IPS-18c (cell line): ENCODE data around the gene OSBPL7.

Source experiments
- H3K4me3 ChIP-seq: 2 replicates; pipeline ENCODE4 v1.7.0; 2013; ENCODE audit warnings: low read depth, mild to moderate bottlenecking, low read length, moderate library complexity; ENCODE audit not compliant: insufficient read depth
- H3K9me3 ChIP-seq: one replicate; pipeline ENCODE4 v1.6.1; 2013; ENCODE audit warnings: mild to moderate bottlenecking, low read length, moderate library complexity; ENCODE audit not compliant: control insufficient read depth, insufficient read depth

OSBPL7 gene

DNA sequence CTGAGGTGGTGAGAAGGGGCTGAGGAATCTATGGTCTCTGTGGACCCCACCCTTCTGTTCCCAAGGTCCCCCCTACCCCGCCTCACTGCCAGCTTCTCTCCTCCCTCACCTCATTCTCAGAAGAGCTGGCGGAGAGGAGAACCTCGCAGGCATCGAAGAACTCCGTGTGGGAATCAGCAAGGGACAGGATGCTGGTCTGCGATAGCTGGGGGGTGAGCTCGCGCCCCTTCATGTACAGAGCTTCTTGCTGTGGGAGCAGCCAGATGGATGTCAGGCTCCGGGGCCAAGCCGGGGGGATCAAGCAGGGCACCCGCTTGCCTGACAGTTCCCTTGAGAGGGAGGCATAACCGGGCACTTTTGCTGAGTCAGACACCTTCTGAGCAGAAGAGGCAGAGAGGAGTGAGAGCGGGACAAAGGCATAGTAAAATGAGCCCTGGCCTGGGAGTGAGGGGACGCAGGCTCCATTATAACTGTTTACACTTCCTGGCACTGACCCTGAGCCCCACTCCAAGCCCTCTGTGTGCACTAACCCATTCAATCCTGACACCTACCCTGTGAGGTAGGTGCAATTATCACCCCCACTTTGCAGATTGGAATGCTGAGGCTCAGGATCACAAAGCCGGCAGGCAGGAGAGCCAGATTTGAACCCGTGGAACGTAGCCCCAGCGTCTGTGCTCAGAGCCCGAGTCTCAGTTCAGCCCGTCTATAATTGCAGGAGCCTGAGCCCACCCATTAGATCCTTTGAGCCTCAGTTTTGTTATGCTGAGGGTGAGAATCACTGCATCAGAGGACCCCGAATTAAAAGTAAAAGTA lies 6.3 kb downstream of the OSBPL7 start:
- Histone ChIP-seq H3K9me3 (no peaks in the 10 kb centered on the region), H3K4me3 (no peak overlapping the region)

DNA sequence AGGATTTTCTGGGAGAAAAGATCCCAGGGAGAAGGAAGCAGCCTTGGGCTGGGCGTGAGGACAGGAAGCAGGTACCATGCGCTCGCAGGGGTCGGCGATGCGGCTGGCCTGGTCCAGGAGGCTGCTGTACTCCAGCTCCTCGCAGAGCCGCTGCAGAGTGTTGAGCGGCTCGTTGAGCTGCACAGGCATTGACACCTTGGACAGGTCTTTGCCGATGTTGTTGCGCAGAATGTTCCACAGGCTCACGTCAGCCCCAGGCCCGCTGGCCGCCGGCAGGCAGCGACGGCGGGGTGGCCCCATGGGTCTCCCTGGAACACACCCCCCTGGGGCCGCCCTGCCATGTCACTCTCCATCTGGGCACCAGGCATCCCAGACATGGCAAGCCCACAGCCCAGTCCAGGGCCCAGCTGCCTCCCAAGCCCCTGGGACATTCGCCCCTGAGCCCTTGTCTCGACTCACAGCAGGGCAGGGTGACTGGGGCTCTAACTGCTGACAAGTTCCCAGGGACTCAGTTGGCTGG lies 8.0 kb downstream of the OSBPL7 start:
- H3K9me3 ChIP-seq, result no peaks in the 10 kb centered on the region
- H3K4me3 ChIP-seq, result no peak overlapping the region

GRCh38 chr17:47813077-47813476 lies 8.5 kb downstream of the OSBPL7 start:
- Histone ChIP-seq H3K4me3 (no peak overlapping the region), H3K9me3 (no peaks in the 10 kb centered on the region)

GRCh38 chr17:47812146-47812920 lies 9.3 kb downstream of the OSBPL7 start:
- no peaks in the 10 kb centered on the region for H3K9me3 ChIP-seq
- H3K4me3 ChIP-seq, result no peak overlapping the region

- Histone ChIP-seq H3K4me3 (no peak overlapping the region), H3K9me3 (no peaks in the 10 kb centered on the region)
Observed at GRCh38 chr17:47811709-47812108, 9.9 kb downstream of the OSBPL7 start.

- no peaks in the 10 kb centered on the region for H3K9me3 ChIP-seq
- no peak overlapping the region for H3K4me3 ChIP-seq
Observed at GRCh38 chr17:47810901-47811635, 10.5 kb downstream of the OSBPL7 start.

- no peaks in the 10 kb centered on the region for H3K9me3 ChIP-seq
- no peak overlapping the region for H3K4me3 ChIP-seq
Observed at GRCh38 chr17:47810200-47810821, 11.3 kb downstream of the OSBPL7 start.

DNA sequence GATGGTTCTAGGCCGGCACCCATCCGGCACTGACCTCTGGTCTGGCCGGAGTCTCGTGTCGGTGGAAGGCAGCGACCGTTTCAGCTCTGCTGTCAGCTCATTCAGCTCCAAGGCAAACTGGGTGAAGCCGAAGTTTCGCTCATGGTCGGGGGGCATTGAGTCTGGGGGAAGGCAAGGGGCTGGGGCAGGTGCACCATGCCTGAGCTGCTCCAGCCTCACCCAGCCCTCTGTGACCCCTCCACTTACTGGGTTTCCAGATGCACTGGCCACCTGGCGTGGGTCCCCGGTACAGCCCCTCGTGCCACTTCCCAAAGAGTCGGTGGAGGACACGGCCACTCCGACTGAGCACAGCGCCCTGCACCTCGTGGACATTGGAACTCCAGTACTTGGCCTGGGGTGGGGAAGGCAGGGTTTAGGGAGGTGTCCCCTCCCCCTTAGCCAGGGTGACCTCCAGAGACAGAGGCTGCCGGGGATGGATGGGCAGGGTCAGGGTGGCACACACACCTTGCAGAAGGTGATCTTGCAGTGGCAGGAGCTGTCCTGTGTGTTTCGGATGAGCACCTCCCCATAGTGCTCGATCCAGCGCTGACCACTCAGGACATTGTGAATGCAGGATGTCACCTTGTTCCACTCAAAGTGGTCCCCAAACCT lies 12.6 kb downstream of the OSBPL7 start:
- H3K9me3 ChIP-seq, result no peaks in the 10 kb centered on the region
- no peak overlapping the region for H3K4me3 ChIP-seq

DNA sequence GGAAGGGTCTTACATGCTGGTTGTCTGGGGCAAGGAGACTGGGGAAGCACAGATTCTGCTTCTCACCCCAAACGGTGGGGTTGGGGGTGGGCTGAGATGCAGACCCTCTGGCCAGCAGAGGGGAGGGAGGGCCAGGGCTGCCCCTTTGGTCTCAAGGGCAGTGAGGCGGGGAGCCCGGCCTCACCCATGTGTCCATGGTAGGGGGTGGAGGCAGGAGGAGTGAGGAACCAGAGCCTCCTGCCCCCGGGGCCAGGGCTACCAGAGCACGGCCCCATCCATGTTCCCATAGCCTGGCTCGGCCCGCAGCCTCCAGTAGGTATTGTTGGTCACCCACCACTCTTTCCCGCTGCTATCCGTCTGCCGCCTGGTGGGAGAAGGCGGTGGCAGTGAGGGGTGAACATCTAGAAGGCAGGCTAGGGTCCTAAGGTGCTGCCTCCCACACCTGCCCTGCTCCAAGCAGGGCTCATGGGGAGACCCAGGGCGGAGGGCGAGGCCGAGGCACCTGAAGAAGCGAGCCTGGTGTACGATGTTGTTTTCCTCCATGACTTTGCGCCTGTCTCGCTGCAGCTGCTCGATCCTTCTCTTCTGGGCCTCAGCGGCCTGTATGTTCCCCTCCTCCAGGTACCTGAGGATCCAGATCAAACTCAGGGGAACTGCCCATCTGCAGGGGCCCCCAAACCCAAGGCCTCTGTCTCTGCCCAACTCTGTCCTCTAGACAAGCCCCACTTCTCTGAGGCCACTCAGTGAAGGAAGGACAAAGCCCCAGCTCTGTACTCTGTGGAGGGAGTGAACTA lies 13.4 kb downstream of the OSBPL7 start:
- Histone ChIP-seq H3K9me3 (no peaks in the 10 kb centered on the region), H3K4me3 (no peak overlapping the region)

DNA sequence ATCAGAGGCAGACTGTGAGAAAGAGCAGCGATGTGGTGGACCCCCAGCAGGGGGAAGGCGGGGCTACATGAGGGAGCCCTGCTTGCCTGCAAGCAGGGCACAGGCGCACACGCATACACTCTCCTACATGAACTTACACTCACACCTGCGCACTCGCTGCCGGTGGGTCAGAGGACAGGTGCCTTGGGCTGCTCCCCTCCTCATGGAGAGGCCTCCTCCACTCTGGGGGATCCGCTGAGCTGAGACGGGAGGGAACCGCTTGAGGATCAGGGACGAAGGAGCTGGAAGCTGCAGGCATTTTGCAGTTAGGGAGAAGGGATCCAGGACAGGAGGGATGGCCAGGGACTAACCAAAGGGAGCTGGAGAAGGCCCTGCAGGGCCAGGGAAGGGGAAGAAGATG lies 14.2 kb downstream of the OSBPL7 start:
- Histone ChIP-seq H3K9me3 (no peaks in the 10 kb centered on the region), H3K4me3 (no peak overlapping the region)

DNA sequence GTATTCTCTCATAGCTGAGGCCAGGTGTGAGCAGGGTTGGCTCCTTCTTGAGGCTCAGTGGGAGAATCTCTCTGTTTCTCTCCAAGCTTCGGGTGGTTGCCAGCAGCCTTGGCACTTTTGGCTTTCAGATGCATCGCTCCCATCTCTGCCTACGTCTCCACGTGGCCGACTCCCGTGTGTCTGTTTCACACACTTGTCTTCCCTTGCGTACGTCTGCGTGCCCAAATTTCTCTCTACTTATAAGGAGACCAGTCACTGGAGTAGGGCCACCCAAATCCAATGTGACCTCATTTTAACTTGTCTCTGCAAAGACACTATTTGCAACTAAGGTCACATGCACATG lies 14.7 kb downstream of the OSBPL7 start:
- H3K4me3 ChIP-seq, result no peak overlapping the region

GRCh38 chr17:47806026-47806912 lies 15.3 kb downstream of the OSBPL7 start:
- Histone ChIP-seq H3K9me3 (no peaks in the 10 kb centered on the region), H3K4me3 (no peak overlapping the region)

More for the DNA sequence above, 14.7 kb downstream of the OSBPL7 start:
- H3K9me3 ChIP-seq, result no peaks in the 10 kb centered on the region

DNA sequence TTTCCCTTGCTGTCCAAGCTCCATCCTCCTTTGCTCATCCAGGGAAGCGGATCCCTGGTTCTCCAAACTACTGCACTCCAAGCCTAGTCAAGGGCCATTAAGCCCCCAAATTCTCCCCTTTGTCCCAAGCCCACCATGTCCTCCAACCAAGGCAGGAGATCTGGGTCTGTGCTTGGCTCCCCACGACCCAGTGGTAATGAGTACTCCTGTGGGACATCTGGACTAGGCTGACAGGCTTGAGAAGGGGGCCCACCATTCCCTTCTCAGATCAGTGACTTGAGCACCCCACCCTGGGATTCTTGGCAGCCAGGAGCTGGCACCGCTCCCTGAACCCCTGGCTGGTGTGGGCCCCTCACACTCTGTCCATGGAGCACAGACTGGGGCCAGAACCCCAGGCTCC lies 17.1 kb downstream of the OSBPL7 start:
- Histone ChIP-seq H3K4me3 (no peak overlapping the region), H3K9me3 (no peaks in the 10 kb centered on the region)

GRCh38 chr17:47803751-47804150 lies 17.8 kb downstream of the OSBPL7 start:
- Histone ChIP-seq H3K9me3 (no peaks in the 10 kb centered on the region), H3K4me3 (no peak overlapping the region)

- no peaks in the 10 kb centered on the region for H3K9me3 ChIP-seq
- H3K4me3 ChIP-seq, result no peak overlapping the region
Observed at GRCh38 chr17:47803201-47803600, 18.4 kb downstream of the OSBPL7 start.
